GM21526 (cell line): ENCODE measurements around the gene KCNS1.
"Not testable (repeated sequence)": the region's sequence is repeated elsewhere in the genome, so short reads cannot be mapped to it uniquely, and the experiment has no call there.

Source experiments
- ATAC-seq: cut with Tn5 transposase; IDR thresholded peaks from one replicate; pipeline ENCODE4 v1.9.1; 2021; ENCODE audit warnings: moderate library complexity; ENCODE audit not compliant: unreplicated experiment, low FRiP score

KCNS1 gene

GRCh38 chr20:45082468-45082867 lies 18.5 kb downstream of the KCNS1 start:
- no peak for ATAC-seq

GRCh38 chr20:45080867-45081624 lies 19.9 kb downstream of the KCNS1 start:
- no peak for ATAC-seq

DNA sequence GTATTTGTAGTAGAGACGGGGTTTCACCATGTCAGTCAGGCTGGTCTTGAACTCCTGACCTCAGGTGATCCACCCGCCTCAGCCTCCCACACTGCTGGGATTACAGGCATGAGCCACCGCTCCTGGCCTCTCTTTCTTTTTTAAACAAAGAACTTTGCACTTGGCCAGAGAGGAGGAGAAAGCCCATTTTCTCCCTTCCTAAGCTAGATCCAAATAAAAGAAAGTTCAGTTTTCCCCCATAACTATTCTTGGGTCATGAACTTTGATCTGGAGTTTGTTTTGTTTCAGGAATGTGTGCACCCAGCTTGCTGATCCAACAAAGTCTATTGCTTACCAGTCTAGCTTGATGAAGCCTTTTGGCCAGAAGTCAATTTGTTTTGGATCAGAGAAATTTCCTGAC lies 23.4 kb downstream of the KCNS1 start:
- ATAC-seq: no peak

GRCh38 chr20:45073221-45073620 lies 27.7 kb downstream of the KCNS1 start:
- no peak for ATAC-seq

- ATAC-seq: no peak
These were observed 28.9 kb downstream of the KCNS1 start for GRCh38 chr20:45072066-45072465.

- ATAC-seq: no peak
These were observed 29.8 kb downstream of the KCNS1 start for GRCh38 chr20:45070932-45071632.

DNA sequence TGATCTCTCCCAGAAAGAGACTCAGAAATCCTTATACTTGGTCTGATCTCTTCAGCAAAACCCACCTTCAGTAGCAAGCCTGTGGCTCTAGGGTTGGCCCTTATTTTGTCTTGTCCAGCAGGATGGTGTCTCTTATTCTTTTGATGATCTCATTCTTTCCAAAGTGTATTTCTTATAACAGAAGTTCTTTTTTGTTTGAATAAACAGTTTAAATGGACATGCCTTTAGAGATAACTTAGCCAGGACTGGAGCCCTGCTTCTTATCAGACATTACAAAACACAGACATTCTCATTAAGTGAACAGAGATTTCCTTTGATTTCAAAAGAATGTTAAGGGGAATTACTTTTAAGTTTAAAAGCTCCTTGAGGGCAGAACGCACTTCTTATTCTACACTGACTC lies 31.7 kb downstream of the KCNS1 start:
- ATAC-seq: no peak

DNA sequence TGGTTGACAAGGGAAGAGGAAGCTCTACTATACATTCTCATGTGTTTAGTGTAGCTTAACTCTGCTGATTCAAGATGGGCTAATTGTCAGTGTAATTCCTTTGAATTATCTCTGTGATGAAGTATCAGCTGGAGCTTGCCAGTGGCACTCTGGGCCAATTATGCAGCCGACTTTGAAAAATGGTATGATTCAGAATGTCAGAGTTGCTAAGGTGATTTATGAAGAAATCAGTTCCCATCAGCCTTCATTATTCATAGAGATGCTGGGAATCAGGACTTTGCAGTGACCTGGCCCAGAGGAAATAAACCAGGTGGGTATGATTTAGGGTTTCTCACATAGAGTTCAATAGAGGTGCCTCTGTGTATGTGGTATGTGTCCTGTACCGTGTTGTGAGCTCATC lies 33.4 kb downstream of the KCNS1 start:
- no peak for ATAC-seq

GRCh38 chr20:45067087-45067486 lies 33.8 kb downstream of the KCNS1 start:
- ATAC-seq: no peak

GRCh38 chr20:45066372-45066771 lies 34.6 kb downstream of the KCNS1 start:
- no peak for ATAC-seq

DNA sequence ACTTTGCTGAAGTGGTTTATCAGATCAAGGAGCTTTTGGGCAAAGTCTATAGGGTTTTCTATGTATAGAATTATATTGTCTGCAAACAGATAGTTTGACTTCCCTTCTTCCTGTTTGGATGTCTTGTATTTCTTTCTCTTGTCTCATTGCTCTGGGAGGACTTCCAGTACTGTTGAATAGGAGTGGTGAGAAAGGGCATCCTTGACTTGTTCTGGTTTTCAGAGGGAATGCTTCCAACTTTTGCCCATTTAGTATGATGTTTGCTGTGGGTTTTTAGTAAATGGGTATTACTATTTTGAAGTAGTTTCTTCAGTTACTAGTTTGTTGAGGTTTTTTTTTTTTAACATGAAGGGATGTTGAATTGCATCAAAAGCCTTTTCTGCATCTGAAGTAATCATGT lies 36.1 kb downstream of the KCNS1 start:
- no peak for ATAC-seq

GRCh38 chr20:45063107-45063506 lies 37.8 kb downstream of the KCNS1 start:
- not testable (repeated sequence) for ATAC-seq

- no peak for ATAC-seq
These were observed 39.7 kb downstream of the KCNS1 start for GRCh38 chr20:45061244-45061643.

DNA sequence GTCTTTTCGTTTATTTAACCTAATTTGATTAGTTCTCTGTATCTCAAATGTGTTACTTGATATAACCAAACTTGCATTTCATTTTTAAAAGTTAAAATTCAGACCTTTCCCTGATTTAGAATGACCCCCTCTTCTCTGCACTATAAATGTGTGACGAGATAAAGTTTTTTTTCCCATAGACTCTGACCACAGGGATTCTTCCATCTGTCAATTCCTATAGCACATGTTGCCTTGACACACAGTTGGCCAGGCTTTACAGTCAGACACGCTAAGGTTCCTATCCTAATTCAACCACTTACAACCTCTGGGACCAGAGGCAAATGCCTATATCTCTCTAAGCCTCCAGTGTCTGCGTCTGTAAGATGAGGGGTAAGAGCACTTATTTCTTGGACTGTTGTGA lies 40.6 kb downstream of the KCNS1 start:
- no peak for ATAC-seq

GRCh38 chr20:45059022-45059728 lies 41.8 kb downstream of the KCNS1 start:
- ATAC-seq: no peak

GRCh38 chr20:45058168-45058850 lies 42.6 kb downstream of the KCNS1 start:
- no peak for ATAC-seq

DNA sequence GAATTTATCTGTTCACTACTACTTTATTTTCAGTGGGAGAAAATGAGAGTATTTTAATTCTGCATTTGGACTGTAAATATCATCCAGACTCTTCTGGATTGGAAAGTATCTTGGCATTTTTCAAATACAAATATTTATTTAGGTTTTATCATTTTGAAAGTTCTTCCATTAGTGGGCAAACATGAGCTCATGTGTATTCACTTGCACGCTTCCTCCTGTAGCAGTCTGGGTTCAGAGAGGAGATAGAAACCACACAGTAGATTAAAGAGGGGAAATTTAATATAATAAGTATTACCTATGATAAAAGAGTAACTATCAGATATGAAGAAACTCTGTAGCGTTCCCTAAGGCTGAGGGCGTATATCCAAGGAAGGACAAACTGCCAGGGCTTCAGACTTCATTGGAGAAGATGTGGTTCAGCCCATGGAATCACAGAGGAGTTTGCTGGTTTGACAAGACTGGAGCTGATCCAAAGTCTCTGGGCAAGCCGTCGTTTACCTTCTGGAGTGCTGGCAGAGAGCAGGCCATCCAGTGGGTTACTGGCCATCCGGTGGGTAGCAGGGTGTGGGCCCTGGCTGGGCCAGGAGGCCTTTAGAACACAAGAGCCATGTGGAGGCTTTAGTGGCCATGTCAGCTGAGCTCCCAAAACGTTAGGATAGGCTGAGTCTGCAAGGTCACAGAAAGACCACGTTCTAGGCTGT lies 44.3 kb downstream of the KCNS1 start:
- no peak for ATAC-seq

- no peak for ATAC-seq
These were observed 45.9 kb downstream of the KCNS1 start for GRCh38 chr20:45055056-45055455.

GRCh38 chr20:45053430-45054351 lies 47.2 kb downstream of the KCNS1 start:
- ATAC-seq: peak; percentile 12
